Activated CD8-positive, alpha-beta T cell treated with anti-CD3 and anti-CD28 coated beads for 36 hours (primary cell): ENCODE data around the gene NEO1. TPM values are rescaled to one million over a fixed set of nuclear protein-coding genes. Genes with fewer than 3 reads are reported as not detected.

Source experiments
- ATAC-seq: fragments of 200-7000 bp; cut with Tn5 transposase; one replicate; pipeline ENCODE4 v1.10.0; 2021; ENCODE audit warnings: mild to moderate bottlenecking, moderate library complexity
- CTCF ChIA-PET: fragments of 350-600 bp; sonication (Branson Sonifier 250); formaldehyde crosslinking; loops from one replicate; lab custom pipeline; 2021; ENCODE audit warnings: antibody characterized with exemption; lab: Charles Lee
- POLR2A ChIA-PET: fragments of 350-600 bp; sonication (Branson Sonifier 250); formaldehyde crosslinking; loops from one replicate; lab custom pipeline; 2021; ENCODE audit warnings: antibody characterized with exemption; lab: Charles Lee
- DNase-seq: peaks from one replicate; pipeline ENCODE4 v3.0.0-alpha.2; 2020
- H3K27ac Mint-ChIP-seq: one replicate; pipeline ENCODE4 v1.8.0; 2021; ENCODE audit warnings: mild to moderate bottlenecking, mixed read lengths
- H3K27me3 Mint-ChIP-seq: one replicate; pipeline ENCODE4 v1.8.0; 2021; ENCODE audit warnings: mixed read lengths
- H3K36me3 Mint-ChIP-seq: one replicate; pipeline ENCODE4 v1.8.0; 2021; ENCODE audit warnings: low read depth, mixed read lengths
- H3K4me1 Mint-ChIP-seq: one replicate; pipeline ENCODE4 v1.8.0; 2021; ENCODE audit warnings: low read depth, mixed read lengths
- H3K4me3 Mint-ChIP-seq: one replicate; pipeline ENCODE4 v1.8.0; 2021; ENCODE audit warnings: mild to moderate bottlenecking, moderate library complexity, mixed read lengths
- H3K9me3 Mint-ChIP-seq: one replicate; pipeline ENCODE4 v1.8.0; 2021; ENCODE audit warnings: mixed read lengths
- CTCF ChIP-seq: fragments of 200-600 bp; IDR thresholded peaks from one replicate; pipeline ENCODE4 v1.8.0; 2022; ENCODE audit warnings: antibody characterized with exemption, mild to moderate bottlenecking
- intact Hi-C: fragments of 100-400 bp; cut with micrococcal nuclease; formaldehyde crosslinking; loops from one replicate; pipeline ENCODE4 v1.10.0; 2022
- total RNA-seq, 2 experiments: library from RNA; stranded (reverse); gene quantifications; one replicate each; pipeline ENCODE4 v1.2.3, GENCODE V29; 2021

NEO1 gene
- total RNA-seq, 2 experiments from 2014 or later: 2.8 to 3.1 TPM

GRCh38 chr15:73318463-73319351 lies 266.4 kb downstream of the NEO1 start:
- TF ChIP-seq CTCF: no peak
- CTCF ChIA-PET: interaction anchor here (1.5 kb wide), 1 partner anchor 13 kb away, joined by 4 read pairs; no protein-coding TSS in a partner anchor
- Mint-ChIP-seq H3K9me3 (no peaks in the 10 kb centered on the region), H3K27ac (no peak overlapping the region), H3K27me3 (peaks cover 18% of the 10 kb centered on the region), H3K4me1 (peaks cover 3% of the 10 kb centered on the region), H3K4me3 (no peak overlapping the region), H3K36me3 (no peaks in the 10 kb centered on the region)
- intact Hi-C loops: no loop called here
- POLR2A ChIA-PET: no interaction called here
- peak; percentile 67 for DNase-seq
- ATAC-seq: peak; percentile 88

GRCh38 chr15:73319460-73320245 lies 267.4 kb downstream of the NEO1 start:
- no peaks in the 10 kb centered on the region for H3K9me3 Mint-ChIP-seq
- ATAC-seq (no peak), DNase-seq (no peak)
- peaks cover 3% of the 10 kb centered on the region for H3K4me1 Mint-ChIP-seq
- CTCF ChIA-PET: interaction anchor here (1.1 kb wide), 1 partner anchor 19 kb away, joined by 3 read pairs; no protein-coding TSS in a partner anchor
- no peak for TF ChIP-seq CTCF
- no peak overlapping the region for H3K27ac Mint-ChIP-seq
- peaks cover 18% of the 10 kb centered on the region for H3K27me3 Mint-ChIP-seq
- intact Hi-C loops: no loop called here
- H3K4me3 Mint-ChIP-seq: no peak overlapping the region
- POLR2A ChIA-PET: no interaction called here
- H3K36me3 Mint-ChIP-seq: no peaks in the 10 kb centered on the region

GRCh38 chr15:73320619-73321180 lies 268.4 kb downstream of the NEO1 start:
- H3K9me3 Mint-ChIP-seq: no peaks in the 10 kb centered on the region
- no peak overlapping the region for H3K27ac Mint-ChIP-seq
- CTCF ChIA-PET: interaction anchor here (1.1 kb wide), 1 partner anchor 20 kb away, joined by 3 read pairs; no protein-coding TSS in a partner anchor
- no peaks in the 10 kb centered on the region for H3K36me3 Mint-ChIP-seq
- peaks cover 14% of the 10 kb centered on the region for H3K27me3 Mint-ChIP-seq
- intact Hi-C loops: no loop called here
- H3K4me1 Mint-ChIP-seq: peaks cover 6% of the 10 kb centered on the region
- DNase-seq (no peak), ATAC-seq (no peak)
- TF ChIP-seq CTCF: no peak
- POLR2A ChIA-PET: no interaction called here
- H3K4me3 Mint-ChIP-seq: no peak overlapping the region

- DNase-seq (no peak), ATAC-seq (no peak)
- ChIA-PET POLR2A (no interaction called here), CTCF (no interaction called here)
- no peaks in the 10 kb centered on the region for H3K36me3 Mint-ChIP-seq
- TF ChIP-seq CTCF: no peak
- no peaks in the 10 kb centered on the region for H3K9me3 Mint-ChIP-seq
- intact Hi-C loops: no loop called here
- no peak overlapping the region for H3K27ac Mint-ChIP-seq
- H3K4me3 Mint-ChIP-seq: no peak overlapping the region
- peaks cover 19% of the 10 kb centered on the region for H3K27me3 Mint-ChIP-seq
- peaks cover 7% of the 10 kb centered on the region for H3K4me1 Mint-ChIP-seq
These were observed 269.5 kb downstream of the NEO1 start for GRCh38 chr15:73321496-73322450.
